Choroid plexus epithelial cell (primary cell): Measurements from ENCODE around the gene PIGR.
"Not testable (repeated sequence)": the region's sequence is repeated elsewhere in the genome, so short reads cannot be mapped to it uniquely, and the experiment has no call there.

Source experiments
- DNase-seq: peaks from one replicate; pipeline ENCODE4 v3.0.0-alpha.2; 2010; ENCODE audit warnings: low read depth
- H3K4me3 ChIP-seq: 2 replicates; pipeline ENCODE4 v1.5.1; 2011; ENCODE audit warnings: low read depth, mild to moderate bottlenecking, control low read depth, low read length, moderate library complexity
- CTCF ChIP-seq: conservative IDR thresholded peaks from 2 replicates; pipeline ENCODE4 v1.5.1; 2011; ENCODE audit warnings: low read depth, mild to moderate bottlenecking, control low read depth, inconsistent platforms, low read length, moderate library complexity

PIGR gene

GRCh38 chr1:206925106-206925736 lies 21.0 kb downstream of the PIGR start:
- H3K4me3 ChIP-seq, result no peak overlapping the region
- no peak for DNase-seq
- TF ChIP-seq CTCF, result no peak

GRCh38 chr1:206924592-206925105 lies 21.6 kb downstream of the PIGR start:
- no peak for DNase-seq
- TF ChIP-seq CTCF, result no peak
- no peak overlapping the region for H3K4me3 ChIP-seq

- not testable (repeated sequence) for H3K4me3 ChIP-seq, DNase-seq
Observed at GRCh38 chr1:206923961-206924557, 22.2 kb downstream of the PIGR start.

GRCh38 chr1:206923009-206923960 lies 23.0 kb downstream of the PIGR start:
- no peak for DNase-seq
- H3K4me3 ChIP-seq, result no peak overlapping the region
- TF ChIP-seq CTCF, result no peak

GRCh38 chr1:206922524-206922923 lies 23.7 kb downstream of the PIGR start:
- TF ChIP-seq CTCF, result no peak
- no peak for DNase-seq
- no peak overlapping the region for H3K4me3 ChIP-seq

- TF ChIP-seq CTCF, result no peak
- no peak within 1 kb of the TSS for H3K4me3 ChIP-seq
- DNase-seq, result peak; percentile 13
Observed at GRCh38 chr1:206921772-206922265, 24.4 kb downstream of the PIGR start, which contains the start of gene FCMR. FCMR (minus strand) TSS chr1:206921941; CDS start chr1:206921854, 87 bp downstream.

- TF ChIP-seq CTCF, result no peak
- H3K4me3 ChIP-seq, result no peak overlapping the region
- no peak for DNase-seq
Observed at GRCh38 chr1:206918076-206918475, 28.2 kb downstream of the PIGR start.
